K562 (cell line): Measurements from ENCODE around the gene SLAMF8. TPM values are rescaled to one million over a fixed set of nuclear protein-coding genes. Genes with fewer than 3 reads are reported as not detected.

Experiments used
- ATAC-seq: fragments of 200-7000 bp; cut with Tn5 transposase; 3 replicates; pipeline ENCODE4 v1.9.1; 2020; ENCODE audit warnings: moderate library complexity
- BruUV-seq: library from RNA; stranded (reverse); fragments of 400-500 nt; replicated peaks from 2 replicates; lab custom pipeline; 2021; lab: Mats Ljungman, UMichigan
- CTCF ChIA-PET: fragments of 300-600 bp; formaldehyde crosslinking; extraction: SDS; loops from one replicate; lab custom pipeline; 2021; ENCODE audit warnings: low intra/inter-chr PET ratio; lab: Yijun Ruan, JAX
- POLR2A ChIA-PET: fragments of 300-600, 350-650 bp; sonication (Branson Sonifier 250); formaldehyde crosslinking; extraction: SDS; loops from one replicate; lab custom pipeline; 2021; ENCODE audit warnings: antibody characterized with exemption, inconsistent platforms; lab: Yijun Ruan, JAX
- DNase-seq, 4 experiments: peaks; one replicate each; pipeline versions ENCODE4 v3.0.0 to v3.0.0-alpha.2; 2011 to 2018; ENCODE audit warnings: low spot score in 3 of 4, mixed read lengths in 3 of 4; ENCODE audit errors: extremely low read depth in 1 of 4
- FAIRE-seq: peaks from 2 replicates; lab custom pipeline; 2011; peaks lifted over from hg19 to GRCh38; lab: Jason Lieb, UNC
- H2AFZ ChIP-seq: 2 replicates; pipeline ENCODE4 v1.6.0; 2011; ENCODE audit warnings: low read depth, low read length, control low read depth, inconsistent platforms
- H3K27ac ChIP-seq: fragments of 200-600 bp; 3 replicates; pipeline ENCODE4 v1.8.0; 2011; ENCODE audit warnings: low read depth, mild to moderate bottlenecking, control low read depth, inconsistent platforms, low read length, moderate library complexity, mixed read lengths; ENCODE audit errors: extremely low read depth
- H3K27me3 ChIP-seq, 2 experiments: fragments of 300-600 bp in 1 of 2; 2 replicates in 1 of 2; 3 replicates in 1 of 2; pipeline versions ENCODE4 v1.6.0 to v1.8.0; 2011; ENCODE audit warnings: inconsistent platforms in 2 of 2, low read length in 2 of 2, mild to moderate bottlenecking in 1 of 2, mixed read lengths in 1 of 2, moderate library complexity in 1 of 2; ENCODE audit not compliant: control insufficient read depth in 2 of 2, insufficient read depth in 2 of 2
- H3K36me3 ChIP-seq: fragments of 300-600 bp; 3 replicates; pipeline ENCODE4 v1.8.0; 2011; ENCODE audit warnings: mild to moderate bottlenecking, low read length, inconsistent platforms; ENCODE audit not compliant: control insufficient read depth, insufficient read depth
- H3K4me1 ChIP-seq, 2 experiments: fragments of 200-600 bp in 1 of 2; replicated peaks in 1 of 2; 2 replicates in 1 of 2; 3 replicates in 1 of 2; pipeline versions ENCODE4 v1.5.1 to v1.8.0; 2011; ENCODE audit warnings: inconsistent platforms in 2 of 2, low read length in 2 of 2, mild to moderate bottlenecking in 1 of 2, mixed read lengths in 1 of 2, moderate library complexity in 1 of 2; ENCODE audit not compliant: control insufficient read depth in 2 of 2, insufficient read depth in 2 of 2
- H3K4me2 ChIP-seq: 2 replicates; pipeline ENCODE4 v1.6.1; 2011; ENCODE audit warnings: low read length, control low read depth, inconsistent platforms, mixed read lengths; ENCODE audit not compliant: insufficient read depth
- H3K4me3 ChIP-seq: fragments of 200-600 bp; sonication (generic), shearing (Covaris generic); 2 replicates; pipeline ENCODE4 v1.5.1; 2016; ENCODE audit warnings: control low read depth, inconsistent platforms
- H3K79me2 ChIP-seq: fragments of 200-600 bp; 3 replicates; pipeline ENCODE4 v1.8.0; 2011; ENCODE audit warnings: low read length, inconsistent platforms; ENCODE audit not compliant: control insufficient read depth, insufficient read depth
- H3K9ac ChIP-seq, 2 experiments: 2 replicates each; pipeline versions ENCODE4 v1.6.0 to v1.6.1; 2011; ENCODE audit warnings: low read depth in 2 of 2, low read length in 2 of 2, control low read depth in 1 of 2, inconsistent platforms in 1 of 2, mild to moderate bottlenecking in 1 of 2, mixed read lengths in 1 of 2; ENCODE audit not compliant: insufficient read depth in 1 of 2
- H3K9me1 ChIP-seq: one replicate; pipeline ENCODE4 v1.6.0; 2011; ENCODE audit warnings: inconsistent platforms, mild to moderate bottlenecking, low read length, moderate library complexity; ENCODE audit not compliant: control insufficient read depth, insufficient read depth
- H3K9me3 ChIP-seq: replicated peaks from 2 replicates; pipeline ENCODE4 v1.5.1; 2011; ENCODE audit warnings: low read depth, low read length, inconsistent platforms; ENCODE audit not compliant: control insufficient read depth, insufficient read depth
- H4K20me1 ChIP-seq: replicated peaks from 2 replicates; pipeline ENCODE4 v1.6.1; 2011; ENCODE audit warnings: low read length, inconsistent platforms, mixed read lengths; ENCODE audit not compliant: control insufficient read depth, insufficient read depth
- EHMT2 ChIP-seq: fragments of 450-650 bp; IDR thresholded peaks from 2 replicates; pipeline ENCODE4 v1.6.1; 2018; ENCODE audit warnings: antibody characterized with exemption
- NR3C1 ChIP-seq: sonication (generic); formaldehyde crosslinking; IDR thresholded peaks from 2 replicates; pipeline ENCODE4 v1.8.1; 2022; ENCODE audit warnings: missing genetic modification reagents
- NR4A1 ChIP-seq, 2 experiments: fragments of 250-450 bp in 1 of 2; fragments of 450-650 bp in 1 of 2; sonication (Bioruptor Pico) in 1 of 2; IDR thresholded peaks; 2 replicates each; pipeline versions ENCODE4 v1.4.0 to v1.6.1; 2016 to 2020; ENCODE audit warnings: mild to moderate bottlenecking in 2 of 2, missing compliant biosample characterization in 1 of 2, missing genetic modification characterization in 1 of 2, moderate library complexity in 1 of 2
- RFX5 ChIP-seq: IDR thresholded peaks from 2 replicates; pipeline ENCODE4 v1.6.1; 2011; ENCODE audit warnings: low read depth, mild to moderate bottlenecking, improper control_type of control experiment, low read length
- ZNF175 ChIP-seq: fragments of 200-800 bp; sonication (Bioruptor generic); IDR thresholded peaks from 2 replicates; pipeline ENCODE4 v1.6.1; 2016; ENCODE audit warnings: low read depth, mild to moderate bottlenecking, missing genetic modification characterization, missing compliant biosample characterization
- ZNF23 ChIP-seq: fragments of 250-450 bp; sonication (Bioruptor Pico); IDR thresholded peaks from 2 replicates; pipeline ENCODE4 v1.4.0; 2020; ENCODE audit warnings: mild to moderate bottlenecking
- ZNF239 ChIP-seq: fragments of 250-450 bp; sonication (Bioruptor Pico); IDR thresholded peaks from 2 replicates; pipeline ENCODE4 v1.4.0; 2020; ENCODE audit warnings: mild to moderate bottlenecking
- ZNF699 ChIP-seq: fragments of 250-450 bp; sonication (Bioruptor Pico); IDR thresholded peaks from 2 replicates; pipeline ENCODE4 v1.8.0; 2021; ENCODE audit warnings: mild to moderate bottlenecking, moderate library complexity; ENCODE audit not compliant: insufficient replicate concordance
- WGBS: fragments of 100-300 bp; shearing (Covaris generic); methylation state at CpG from one replicate; pipeline ENCODE4 v1.1.6; 2016; ENCODE audit warnings: low coverage, mixed read lengths; ENCODE audit not compliant: insufficient coverage; ENCODE audit errors: missing lambda C conversion rate; 5-methylcytosine and 5-hydroxymethylcytosine counted together
- in situ Hi-C: fragments of 300-500 bp; cut with MboI; formaldehyde crosslinking; loops from 4 replicates; pipeline ENCODE4 v1.15.0; 2018; ENCODE audit warnings: inconsistent platforms, mixed read lengths
- intact Hi-C: fragments of 100-400 bp; cut with micrococcal nuclease; formaldehyde crosslinking; loops from 2 replicates; pipeline ENCODE4 v1.14.2; 2022
- polyA plus RNA-seq, 8 experiments: library from polyadenylated mRNA; depleted of rRNA in 4 of 8; stranded (reverse) in 5 of 8; unstranded in 3 of 8; fragments of >200 nt; fragmentation: Nextera tagmentation in 2 of 8; fragmentation: Illumina TruSeq in 1 of 8; extraction: Ambion mirVana in 2 of 8; extraction: Trizol in 1 of 8; gene quantifications; 2 replicates each; pipeline versions ENCODE4 v1.2.1 to v1.2.3, GENCODE V29; 2011 to 2014; ENCODE audit warnings: inconsistent platforms in 1 of 8, missing spikeins in 1 of 8
- total RNA-seq, 7 experiments: library from RNA; depleted of rRNA in 6 of 7; stranded (reverse); fragments of >200 nt in 6 of 7; fragmentation: Illumina TruSeq in 2 of 7; extraction: Trizol in 2 of 7; gene quantifications; 2 replicates each; pipeline versions ENCODE4 v1.2.1 to v1.2.3, GENCODE V29; 2011 to 2021; ENCODE audit warnings: low replicate concordance in 1 of 7
- TF ChIP-seq, protein P1 (sequence below), 2 experiments: fragments of 450-650 bp; IDR thresholded peaks; 2 replicates each; pipeline ENCODE4 v1.6.1; 2016; ENCODE audit warnings: mild to moderate bottlenecking in 2 of 2, borderline replicate concordance in 1 of 2, low read depth in 1 of 2, moderate library complexity in 1 of 2
- TF ChIP-seq, protein P2 (sequence below): fragments of 250-450 bp; sonication (Bioruptor Pico); IDR thresholded peaks from 2 replicates; pipeline ENCODE4 v1.6.1; 2021; ENCODE audit warnings: mild to moderate bottlenecking

Gene SLAMF8
- total and polyA plus RNA-seq, 9 of the 15 experiments (the other 6 are each of a cell fraction or from before 2014, with no cell fraction given), result not detected

DNA sequence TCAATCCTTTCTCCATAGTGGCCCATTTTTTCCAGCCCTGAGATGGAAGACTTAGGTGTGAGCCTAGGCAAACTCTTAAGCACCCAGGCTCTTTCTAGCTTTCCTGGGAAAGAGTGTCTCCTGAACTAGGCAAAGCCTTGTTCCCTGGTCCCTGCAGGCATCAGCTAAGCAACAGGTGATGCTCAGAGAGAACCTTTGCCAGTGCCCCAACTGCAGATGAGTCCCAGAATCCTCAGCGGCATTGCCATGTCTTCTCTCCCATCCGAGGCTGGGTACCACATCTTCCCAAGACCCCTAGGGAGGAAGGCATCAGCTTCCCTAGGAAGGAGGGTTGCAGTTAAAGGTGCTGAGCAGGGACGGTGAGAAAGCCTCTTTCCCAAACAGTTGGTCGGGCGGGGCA, 44.0 kb downstream of the SLAMF8 start:
- Histone ChIP-seq H3K27me3 (peaks cover 2 to 21% of the 10 kb centered on the region in 2 experiments; a peak in 2 of 5 replicates), H3K4me1 (peaks cover 13 to 15% of the 10 kb centered on the region in 2 experiments), H3K9ac (no peak overlapping the region), H3K9me3 (no peaks in the 10 kb centered on the region), H3K9me1 (no peaks in the 10 kb centered on the region), H2AFZ (no peak overlapping the region), H3K4me3 (no peak overlapping the region), H3K79me2 (no peaks in the 10 kb centered on the region), H4K20me1 (no peaks in the 10 kb centered on the region; the same call in 1 of the 2 replicates), H3K4me2 (no peak overlapping the region), H3K27ac (no peak overlapping the region), H3K36me3 (no peaks in the 10 kb centered on the region)
- WGBS, result 35% methylated on average over 5 of the region's 5 CpGs
- FAIRE-seq (no peak), DNase-seq (no peak), ATAC-seq (no peak)
- intact Hi-C loops (no loop called here), in situ Hi-C loops (no loop called here)
- no TSS peak for BruUV-seq
- TF ChIP-seq ZNF23 (no peak), ZNF175 (CRISPR knock-in tag) (no peak), ZNF699 (no peak), NR4A1 (CRISPR knock-in tag; IDR thresholded peaks at IDR 0.05) (no peak), NR4A1 (tag; IDR thresholded peaks at IDR 0.05) (no peak), RFX5 (no peak), EHMT2 (no peak), ZNF239 (CRISPR knock-in tag) (no peak), NR3C1 (CRISPR knock-in tag) (no peak)
- TF ChIP-seq, protein P1, sequence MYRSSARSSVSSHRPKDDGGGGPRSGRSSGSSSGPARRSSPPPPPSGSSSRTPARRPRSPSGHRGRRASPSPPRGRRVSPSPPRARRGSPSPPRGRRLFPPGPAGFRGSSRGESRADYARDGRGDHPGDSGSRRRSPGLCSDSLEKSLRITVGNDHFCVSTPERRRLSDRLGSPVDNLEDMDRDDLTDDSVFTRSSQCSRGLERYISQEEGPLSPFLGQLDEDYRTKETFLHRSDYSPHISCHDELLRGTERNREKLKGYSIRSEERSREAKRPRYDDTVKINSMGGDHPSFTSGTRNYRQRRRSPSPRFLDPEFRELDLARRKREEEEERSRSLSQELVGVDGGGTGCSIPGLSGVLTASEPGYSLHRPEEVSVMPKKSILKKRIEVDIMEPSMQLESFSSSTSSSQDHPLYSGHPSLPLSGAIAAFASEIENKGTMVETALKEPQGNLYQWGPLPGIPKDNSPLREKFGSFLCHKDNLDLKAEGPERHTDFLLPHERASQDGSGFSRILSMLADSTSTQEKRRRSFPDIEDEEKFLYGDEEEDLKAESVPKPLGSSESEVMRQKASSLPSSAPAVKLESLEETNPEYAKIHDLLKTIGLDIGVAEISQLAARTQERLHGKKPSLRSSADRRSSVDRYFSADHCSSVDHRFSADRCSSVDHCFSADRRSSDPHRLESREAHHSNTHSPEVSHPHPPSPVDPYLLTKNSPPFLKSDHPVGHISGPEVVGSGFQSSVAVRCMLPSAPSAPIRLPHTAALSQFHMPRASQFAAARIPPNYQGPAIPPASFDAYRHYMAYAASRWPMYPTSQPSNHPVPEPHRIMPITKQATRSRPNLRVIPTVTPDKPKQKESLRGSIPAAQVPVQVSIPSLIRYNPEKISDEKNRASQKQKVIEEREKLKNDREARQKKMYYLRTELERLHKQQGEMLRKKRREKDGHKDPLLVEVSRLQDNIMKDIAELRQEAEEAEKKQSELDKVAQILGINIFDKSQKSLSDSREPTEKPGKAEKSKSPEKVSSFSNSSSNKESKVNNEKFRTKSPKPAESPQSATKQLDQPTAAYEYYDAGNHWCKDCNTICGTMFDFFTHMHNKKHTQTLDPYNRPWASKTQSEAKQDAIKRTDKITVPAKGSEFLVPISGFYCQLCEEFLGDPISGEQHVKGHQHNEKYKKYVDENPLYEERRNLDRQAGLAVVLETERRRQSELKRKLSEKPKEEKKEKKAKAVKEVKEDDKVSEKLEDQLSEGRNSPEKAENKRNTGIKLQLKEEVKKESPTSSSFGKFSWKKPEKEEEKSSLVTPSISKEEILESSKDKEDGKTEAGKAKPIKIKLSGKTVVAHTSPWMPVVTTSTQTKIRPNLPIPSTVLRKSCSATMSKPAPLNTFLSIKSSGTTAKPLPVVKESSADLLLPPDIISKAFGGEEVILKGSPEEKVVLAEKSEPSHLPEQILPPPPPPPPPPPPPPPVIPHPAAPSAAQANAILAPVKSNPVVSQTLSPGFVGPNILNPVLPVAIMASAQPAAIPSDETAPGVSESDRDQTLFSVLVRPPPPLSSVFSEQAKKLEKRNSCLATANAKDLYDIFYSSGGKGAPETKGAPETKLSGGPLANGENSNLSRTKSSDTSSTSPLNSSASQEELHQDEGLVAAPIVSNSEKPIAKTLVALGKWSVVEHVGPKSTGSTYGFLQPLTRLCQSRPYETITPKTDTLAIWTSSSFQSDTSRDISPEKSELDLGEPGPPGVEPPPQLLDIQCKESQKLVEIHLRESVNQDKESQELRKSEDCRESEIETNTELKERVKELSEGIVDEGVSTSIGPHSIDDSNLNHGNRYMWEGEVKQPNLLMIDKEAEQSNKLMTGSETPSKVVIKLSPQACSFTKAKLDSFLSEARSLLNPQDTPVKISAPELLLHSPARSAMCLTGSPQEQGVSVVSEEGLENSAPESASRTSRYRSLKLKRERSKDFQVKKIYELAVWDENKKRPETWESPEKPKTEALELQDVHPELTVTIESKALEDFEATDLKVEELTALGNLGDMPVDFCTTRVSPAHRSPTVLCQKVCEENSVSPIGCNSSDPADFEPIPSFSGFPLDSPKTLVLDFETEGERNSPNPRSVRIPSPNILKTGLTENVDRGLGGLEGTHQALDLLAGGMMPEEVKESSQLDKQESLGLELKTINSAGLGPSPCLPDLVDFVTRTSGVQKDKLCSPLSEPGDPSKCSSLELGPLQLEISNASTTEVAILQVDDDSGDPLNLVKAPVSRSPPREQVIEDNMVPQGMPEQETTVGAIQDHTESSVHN (IDR thresholded peaks at IDR 0.05; ENCODE audit: borderline replicate concordance in 1 of 2, low read depth in 1 of 2), result no peak
- TF ChIP-seq, protein P2, sequence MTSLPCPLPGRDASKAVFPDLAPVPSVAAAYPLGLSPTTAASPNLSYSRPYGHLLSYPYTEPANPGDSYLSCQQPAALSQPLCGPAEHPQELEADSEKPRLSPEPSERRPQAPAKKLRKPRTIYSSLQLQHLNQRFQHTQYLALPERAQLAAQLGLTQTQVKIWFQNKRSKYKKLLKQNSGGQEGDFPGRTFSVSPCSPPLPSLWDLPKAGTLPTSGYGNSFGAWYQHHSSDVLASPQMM (CRISPR knock-in tag), result no peak
- ChIA-PET POLR2A (interaction anchor here (0.5 to 1.1 kb wide), 3 partner anchors 8 to 19 kb away, joined by 3 to 5 read pairs (median 3); no protein-coding TSS in a partner anchor), CTCF (no interaction called here)
